Fibroblast of mammary gland (primary cell): ENCODE results near the gene CYREN.

ENCODE experiments used
- DNase-seq: peaks from one replicate; pipeline ENCODE4 v3.0.0-alpha.2; 2010; ENCODE audit warnings: low read depth
- H3K4me3 ChIP-seq: 2 replicates; pipeline ENCODE4 v1.5.1; 2011; ENCODE audit warnings: low read depth, mild to moderate bottlenecking, low read length, moderate library complexity; ENCODE audit not compliant: control insufficient read depth
- TF ChIP-seq, protein P1 (sequence below): conservative IDR thresholded peaks from 2 replicates; pipeline ENCODE4 v1.5.1; 2011; ENCODE audit warnings: low read depth, low read length, inconsistent platforms; ENCODE audit not compliant: control insufficient read depth, insufficient read depth

Gene CYREN

DNA sequence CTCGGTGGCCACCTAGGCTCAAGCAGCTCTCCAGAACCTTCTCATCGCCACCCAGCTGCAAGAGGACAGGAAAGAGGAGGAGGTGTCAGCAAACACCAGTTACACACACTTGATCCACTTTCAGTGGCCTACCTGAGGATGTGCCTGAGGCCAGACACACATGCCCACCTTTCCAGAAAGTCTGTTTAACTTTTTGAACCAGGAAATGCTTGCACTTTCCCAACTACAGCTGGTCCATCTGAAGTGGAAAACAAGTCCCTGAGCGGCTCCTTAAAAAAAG lies 15.7 kb upstream of the CYREN start:
- H3K4me3 ChIP-seq, result no peak overlapping the region
- TF ChIP-seq, protein P1, sequence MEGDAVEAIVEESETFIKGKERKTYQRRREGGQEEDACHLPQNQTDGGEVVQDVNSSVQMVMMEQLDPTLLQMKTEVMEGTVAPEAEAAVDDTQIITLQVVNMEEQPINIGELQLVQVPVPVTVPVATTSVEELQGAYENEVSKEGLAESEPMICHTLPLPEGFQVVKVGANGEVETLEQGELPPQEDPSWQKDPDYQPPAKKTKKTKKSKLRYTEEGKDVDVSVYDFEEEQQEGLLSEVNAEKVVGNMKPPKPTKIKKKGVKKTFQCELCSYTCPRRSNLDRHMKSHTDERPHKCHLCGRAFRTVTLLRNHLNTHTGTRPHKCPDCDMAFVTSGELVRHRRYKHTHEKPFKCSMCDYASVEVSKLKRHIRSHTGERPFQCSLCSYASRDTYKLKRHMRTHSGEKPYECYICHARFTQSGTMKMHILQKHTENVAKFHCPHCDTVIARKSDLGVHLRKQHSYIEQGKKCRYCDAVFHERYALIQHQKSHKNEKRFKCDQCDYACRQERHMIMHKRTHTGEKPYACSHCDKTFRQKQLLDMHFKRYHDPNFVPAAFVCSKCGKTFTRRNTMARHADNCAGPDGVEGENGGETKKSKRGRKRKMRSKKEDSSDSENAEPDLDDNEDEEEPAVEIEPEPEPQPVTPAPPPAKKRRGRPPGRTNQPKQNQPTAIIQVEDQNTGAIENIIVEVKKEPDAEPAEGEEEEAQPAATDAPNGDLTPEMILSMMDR, result no peak
- DNase-seq, result no peak

DNA sequence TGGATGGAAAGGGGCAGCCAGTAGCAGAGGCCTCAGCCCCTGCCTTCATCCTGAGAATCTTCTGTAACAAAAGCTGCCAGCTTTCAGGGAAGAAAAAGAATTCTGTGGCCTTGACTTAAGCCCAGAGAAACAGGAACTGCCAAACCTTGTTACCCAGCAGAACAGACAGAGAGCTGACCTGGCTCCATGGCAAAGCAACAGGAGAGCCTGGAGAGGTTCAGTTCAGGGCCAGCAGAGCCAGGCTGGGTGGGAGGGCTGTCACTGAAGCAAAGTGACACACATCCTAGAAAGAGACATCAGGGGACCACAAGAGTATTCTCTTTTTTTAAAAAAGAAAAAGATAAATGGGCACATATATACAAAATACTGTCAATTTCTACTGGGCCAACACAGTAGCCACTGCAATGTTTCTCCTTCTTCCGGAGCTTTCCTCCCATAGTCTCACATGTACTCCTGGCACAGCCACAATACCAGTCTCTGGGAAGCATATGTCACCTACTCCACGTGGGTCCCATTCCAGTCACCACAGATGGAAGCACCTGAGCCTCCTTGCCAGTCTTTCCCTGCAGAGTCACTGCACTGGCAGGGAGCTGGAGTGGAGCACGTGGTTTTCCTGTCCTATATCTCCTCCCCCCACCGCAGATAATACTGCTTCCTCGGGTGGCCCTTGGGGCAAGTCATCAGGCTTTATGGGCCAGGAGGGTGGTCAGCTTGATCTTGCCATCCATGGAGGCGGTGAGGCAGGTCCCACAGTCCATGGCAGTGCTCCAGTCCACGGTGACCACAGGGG lies 15.2 kb upstream of the CYREN start:
- TF ChIP-seq, protein P1, result no peak
- no peak for DNase-seq

DNA sequence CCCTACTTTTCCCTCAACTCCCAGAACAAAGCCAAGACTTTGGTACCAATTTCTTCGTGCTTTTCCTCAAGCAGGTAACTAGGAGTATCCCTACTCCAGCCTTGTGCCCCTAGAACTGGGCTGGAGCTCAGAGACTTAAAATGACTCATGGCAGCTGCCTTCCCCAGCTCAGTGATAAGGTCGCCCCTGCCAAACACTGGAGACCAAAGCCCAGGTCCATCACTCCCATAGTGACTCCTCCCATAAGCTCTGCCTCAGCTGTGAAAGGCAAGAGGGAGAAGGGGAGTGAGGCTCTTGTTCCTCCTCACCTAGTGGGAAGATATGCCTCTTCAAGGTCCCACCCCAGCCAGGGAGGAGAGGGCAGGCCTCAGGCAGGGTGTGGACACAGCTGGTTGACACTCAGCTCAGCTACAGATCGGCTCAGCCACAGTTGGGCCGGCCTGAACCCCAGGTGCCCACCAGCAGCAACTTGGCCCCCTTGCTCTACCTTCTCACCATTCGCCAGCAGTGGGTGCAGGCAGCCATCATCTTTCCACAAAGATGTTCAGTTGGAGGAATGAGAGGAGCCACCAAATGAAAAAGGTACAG lies 13.8 kb upstream of the CYREN start:
- no peak overlapping the region for H3K4me3 ChIP-seq
- TF ChIP-seq, protein P1, result no peak
- DNase-seq, result no peak

More for the DNA sequence above, 15.2 kb upstream of the CYREN start:
- no peak overlapping the region for H3K4me3 ChIP-seq

DNA sequence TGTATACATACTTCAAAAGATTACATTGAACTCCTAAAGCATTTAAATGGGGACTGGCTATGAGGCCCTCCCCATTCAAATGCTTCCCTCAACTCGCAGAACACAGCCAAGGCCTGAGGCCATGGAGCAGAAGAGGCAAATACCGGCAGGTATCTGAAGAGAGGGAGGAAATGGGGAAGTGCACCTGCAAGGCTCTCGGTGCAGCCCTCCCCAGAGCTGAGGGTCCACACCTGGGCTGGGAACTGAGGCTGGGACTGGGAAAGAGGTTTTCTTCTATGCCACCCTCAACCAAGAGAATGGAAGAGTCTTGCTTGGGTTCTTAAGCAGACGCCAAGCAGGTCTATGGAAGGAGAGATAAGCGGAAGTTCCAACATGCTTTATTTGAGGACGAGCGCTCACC lies 13.0 kb upstream of the CYREN start:
- H3K4me3 ChIP-seq, result no peak overlapping the region
- TF ChIP-seq, protein P1, result no peak
- DNase-seq, result no peak

DNA sequence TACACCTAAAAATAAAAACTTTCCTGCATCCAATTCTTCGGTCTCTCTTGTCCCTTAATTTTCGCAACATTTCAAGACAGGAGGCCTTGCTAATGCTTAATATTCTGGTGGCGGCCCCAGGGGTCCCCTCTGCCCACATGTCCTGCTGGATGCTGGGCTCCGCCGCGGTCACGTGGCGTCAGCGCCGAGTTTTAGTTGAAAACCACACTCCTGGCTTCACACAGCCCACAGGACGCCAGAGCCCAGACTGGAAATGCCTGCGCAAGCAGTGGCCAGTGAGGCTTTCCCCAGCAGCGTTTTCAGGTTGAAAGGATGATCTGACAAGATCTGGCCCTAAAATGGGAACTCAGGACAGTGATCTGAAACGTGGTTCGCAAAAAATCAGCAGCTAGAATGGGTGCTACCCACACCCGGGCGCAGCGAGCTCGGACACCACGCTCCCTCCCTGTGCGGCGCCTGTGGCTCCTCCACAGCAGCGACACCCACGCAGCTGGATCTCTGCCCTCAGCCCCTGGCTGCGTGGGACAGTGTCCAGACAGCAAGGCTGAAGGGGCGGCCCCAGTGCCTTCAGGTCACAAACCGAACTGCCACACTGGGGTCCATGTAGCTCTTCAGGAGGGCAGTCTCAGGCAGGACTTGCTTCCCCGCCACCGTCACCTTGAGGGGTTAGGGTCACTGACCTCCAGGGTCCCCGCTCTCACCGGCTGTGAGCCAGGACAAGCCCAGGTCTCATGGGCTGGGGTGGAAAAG lies 11.6 kb upstream of the CYREN start:
- TF ChIP-seq, protein P1, result no peak

DNA sequence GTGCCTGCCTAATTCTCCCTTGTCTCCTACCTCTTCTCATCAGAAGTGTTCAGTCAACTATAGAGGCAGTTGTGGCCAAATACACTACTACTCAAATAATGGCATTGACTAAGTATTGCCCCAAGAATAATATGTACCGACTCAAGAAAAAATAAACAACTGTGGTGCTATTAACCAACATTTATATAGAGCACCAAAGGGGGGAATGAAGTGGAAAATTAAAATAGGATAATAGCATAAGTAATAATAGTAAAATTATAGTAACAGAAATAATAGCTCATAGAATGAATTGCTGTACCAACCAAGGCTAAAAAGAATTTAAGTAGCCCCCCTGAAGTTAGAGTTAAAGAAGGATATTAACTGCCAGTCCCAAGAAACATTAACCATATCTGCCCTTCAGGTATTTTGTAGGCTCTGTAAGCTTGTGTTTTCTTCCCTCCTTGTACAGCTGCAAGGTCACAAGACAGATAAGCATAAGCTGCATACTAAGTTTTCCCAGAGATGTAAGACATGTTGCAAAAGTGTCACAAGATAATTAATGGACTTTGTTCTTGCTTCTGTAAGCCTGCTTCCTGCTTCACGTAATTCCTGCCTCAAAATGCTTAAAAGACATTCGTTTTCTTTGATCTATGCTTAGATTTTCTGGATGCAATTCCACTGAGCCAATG lies 10.9 kb upstream of the CYREN start:
- DNase-seq, result no peak
- H3K4me3 ChIP-seq, result no peak overlapping the region
- TF ChIP-seq, protein P1, result no peak

More for the DNA sequence above, 11.6 kb upstream of the CYREN start:
- no peak for DNase-seq
- no peak overlapping the region for H3K4me3 ChIP-seq
